Mesenchymal stem cell (in vitro differentiated cells and primary cell): ENCODE data around the gene TMEM14B.

ENCODE experiments used
- DNase-seq: peaks from one replicate; pipeline ENCODE4 v3.0.0-alpha.2; 2013
- H2AFZ ChIP-seq: one replicate; pipeline ENCODE4 v1.6.1; 2013; ENCODE audit warnings: low read depth, mild to moderate bottlenecking, control low read depth, inconsistent platforms, low read length, moderate library complexity
- H2AK5ac ChIP-seq: 2 replicates; pipeline ENCODE4 v1.6.1; 2013; ENCODE audit warnings: low read length, moderate library complexity, mild to moderate bottlenecking, inconsistent platforms; ENCODE audit not compliant: severe bottlenecking
- H2BK120ac ChIP-seq: one replicate; pipeline ENCODE4 v1.6.1; 2013; ENCODE audit warnings: low read depth, mild to moderate bottlenecking, inconsistent platforms, low read length, moderate library complexity
- H2BK12ac ChIP-seq, 2 experiments: one replicate each; pipeline ENCODE4 v1.6.1; 2013; ENCODE audit warnings: inconsistent platforms in 2 of 2, low read length in 2 of 2, mild to moderate bottlenecking in 2 of 2, moderate library complexity in 2 of 2, control low read depth in 1 of 2
- H2BK15ac ChIP-seq: one replicate; pipeline ENCODE4 v1.6.1; 2013; ENCODE audit warnings: mild to moderate bottlenecking, low read depth, inconsistent platforms; ENCODE audit not compliant: poor library complexity, severe bottlenecking
- H2BK5ac ChIP-seq: 2 replicates; pipeline ENCODE4 v1.6.1; 2013; ENCODE audit warnings: low read depth, mild to moderate bottlenecking, low read length, control low read depth, inconsistent platforms; ENCODE audit not compliant: poor library complexity, severe bottlenecking
- H3K14ac ChIP-seq, 2 experiments: one replicate each; pipeline ENCODE4 v1.6.1; 2013; ENCODE audit warnings: inconsistent platforms in 2 of 2, low read length in 2 of 2, control low read depth in 1 of 2, mild to moderate bottlenecking in 1 of 2, moderate library complexity in 1 of 2
- H3K18ac ChIP-seq, 2 experiments: one replicate each; pipeline ENCODE4 v1.6.1; 2013; ENCODE audit warnings: inconsistent platforms in 2 of 2, low read length in 2 of 2, control low read depth in 1 of 2, low read depth in 1 of 2, mild to moderate bottlenecking in 1 of 2
- H3K23ac ChIP-seq, 2 experiments: one replicate each; pipeline ENCODE4 v1.6.1; 2013; ENCODE audit warnings: inconsistent platforms in 2 of 2, low read length in 2 of 2, mild to moderate bottlenecking in 2 of 2, moderate library complexity in 2 of 2, control low read depth in 1 of 2
- H3K27ac ChIP-seq: 2 replicates; pipeline ENCODE4 v1.5.1; 2013; ENCODE audit warnings: mild to moderate bottlenecking, moderate library complexity, low read length, control low read depth, inconsistent platforms; ENCODE audit not compliant: poor library complexity, severe bottlenecking
- H3K27me3 ChIP-seq, 2 experiments: 2 replicates each; pipeline versions ENCODE4 v1.6.1 to v1.7.0; 2013; ENCODE audit warnings: low read length in 2 of 2, mild to moderate bottlenecking in 2 of 2, moderate library complexity in 2 of 2, control low read depth in 1 of 2, inconsistent platforms in 1 of 2; ENCODE audit not compliant: control insufficient read depth in 1 of 2, insufficient read depth in 1 of 2
- H3K36me3 ChIP-seq, 2 experiments: 2 replicates each; pipeline versions ENCODE4 v1.6.1 to v1.7.0; 2013; ENCODE audit warnings: low read length in 2 of 2, control low read depth in 1 of 2, inconsistent platforms in 1 of 2, low read depth in 1 of 2, mild to moderate bottlenecking in 1 of 2; ENCODE audit not compliant: insufficient read depth in 2 of 2, control insufficient read depth in 1 of 2
- H3K4ac ChIP-seq, 2 experiments: one replicate each; pipeline ENCODE4 v1.6.1; 2013; ENCODE audit warnings: inconsistent platforms in 2 of 2, low read length in 2 of 2, mild to moderate bottlenecking in 2 of 2, moderate library complexity in 2 of 2, control low read depth in 1 of 2, low read depth in 1 of 2
- H3K4me1 ChIP-seq: 2 replicates; pipeline ENCODE4 v1.6.1; 2013; ENCODE audit warnings: low read depth, low read length, control low read depth; ENCODE audit not compliant: control insufficient read depth, insufficient read depth
- H3K4me2 ChIP-seq: 2 replicates; pipeline ENCODE4 v1.6.1; 2013; ENCODE audit warnings: low read length, mild to moderate bottlenecking, inconsistent platforms; ENCODE audit not compliant: poor library complexity, severe bottlenecking
- H3K4me3 ChIP-seq, 2 experiments: 2 replicates each; pipeline versions ENCODE4 v1.5.1 to v1.7.0; 2013; ENCODE audit warnings: low read length in 2 of 2, mild to moderate bottlenecking in 2 of 2, control low read depth in 1 of 2, low read depth in 1 of 2; ENCODE audit not compliant: insufficient read depth in 1 of 2
- H3K79me1 ChIP-seq: replicated peaks from 2 replicates; pipeline ENCODE4 v1.6.1; 2013; ENCODE audit warnings: mild to moderate bottlenecking, control low read depth, low read length, inconsistent platforms; ENCODE audit not compliant: poor library complexity, severe bottlenecking
- H3K9ac ChIP-seq: 2 replicates; pipeline ENCODE4 v1.7.0; 2013; ENCODE audit warnings: mild to moderate bottlenecking, low read length, moderate library complexity
- H3K9me3 ChIP-seq: 2 replicates; pipeline ENCODE4 v1.7.0; 2013; ENCODE audit warnings: mild to moderate bottlenecking, low read length; ENCODE audit not compliant: control insufficient read depth
- H4K8ac ChIP-seq: one replicate; pipeline ENCODE4 v1.6.1; 2013; ENCODE audit warnings: inconsistent platforms, mild to moderate bottlenecking, low read length, moderate library complexity
- H4K91ac ChIP-seq: one replicate; pipeline ENCODE4 v1.6.1; 2013; ENCODE audit warnings: mild to moderate bottlenecking, low read length, inconsistent platforms
- WGBS: methylation state at CpG from one replicate; pipeline ENCODE4 v1.1.7; 2013; ENCODE audit warnings: mixed read lengths; 5-methylcytosine and 5-hydroxymethylcytosine counted together

The TMEM14B gene

DNA sequence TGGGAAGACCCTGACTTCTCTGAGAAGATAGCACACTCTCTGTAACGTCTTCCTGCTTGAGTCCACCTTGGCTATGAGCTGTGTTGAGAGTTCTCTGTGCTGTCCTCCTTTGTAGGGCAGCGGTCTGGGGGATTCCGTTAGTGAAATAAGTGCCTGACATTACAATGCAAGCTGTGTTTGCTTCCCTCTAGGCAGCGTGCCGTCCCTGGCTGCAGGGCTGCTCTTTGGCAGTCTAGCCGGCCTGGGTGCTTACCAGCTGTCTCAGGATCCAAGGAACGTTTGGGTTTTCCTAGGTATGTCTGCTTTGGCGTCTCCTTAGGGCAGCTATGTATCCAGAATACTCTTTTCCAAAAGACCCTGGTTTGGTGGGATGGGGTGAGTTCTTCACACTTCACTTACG lies 21.9 kb upstream of the TMEM14B start:
- Histone ChIP-seq H3K18ac (no peak overlapping the region), H2BK120ac (no peak overlapping the region), H3K9me3 (no peaks in the 10 kb centered on the region), H3K4me1 (peaks cover 3% of the 10 kb centered on the region), H2BK12ac (no peak overlapping the region), H3K36me3 (peaks cover 36 to 61% of the 10 kb centered on the region in 2 experiments), H2BK15ac (no peak overlapping the region), H3K4me3 (no peak overlapping the region), H2BK5ac (no peak overlapping the region), H3K4ac (no peak overlapping the region), H2AK5ac (no peak overlapping the region), H3K14ac (no peak overlapping the region), H2AFZ (no peak overlapping the region), H4K91ac (no peak overlapping the region), H3K23ac (no peak overlapping the region), H3K79me1 (peaks cover 34% of the 10 kb centered on the region), H3K9ac (no peak overlapping the region), H3K4me2 (no peak overlapping the region), H3K27ac (no peak overlapping the region), H4K8ac (no peak overlapping the region), H3K27me3 (no peaks in the 10 kb centered on the region)
- DNase-seq = no peak
- WGBS = over 99% methylated on average over 7 of the region's 9 CpGs

DNA sequence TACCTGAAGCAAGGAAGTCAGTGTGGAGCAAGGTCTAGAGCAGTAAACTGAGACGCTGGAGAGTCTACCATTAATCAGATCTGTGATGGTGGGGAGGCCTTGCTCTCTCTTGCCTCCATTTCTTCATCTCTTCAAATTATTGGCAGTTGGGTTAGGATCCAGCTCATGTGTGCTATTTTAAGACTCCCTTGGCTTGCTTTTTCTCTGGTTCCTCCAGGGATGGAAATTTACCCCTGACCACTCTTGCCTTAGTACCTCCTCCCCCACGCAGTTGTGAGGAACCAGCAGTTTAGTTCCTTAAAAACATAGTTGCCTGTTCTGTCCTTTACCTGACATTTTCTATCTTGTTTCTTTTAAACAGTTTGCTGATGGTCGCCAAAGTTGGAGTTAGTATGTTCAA lies 17.4 kb upstream of the TMEM14B start:
- no peak overlapping the region for H2BK5ac ChIP-seq
- H2BK120ac ChIP-seq = no peak overlapping the region
- H3K27ac ChIP-seq = no peak overlapping the region
- H2AK5ac ChIP-seq = no peak overlapping the region
- no peaks in the 10 kb centered on the region for H3K9me3 ChIP-seq
- no peak overlapping the region for H4K91ac ChIP-seq
- H3K18ac ChIP-seq = no peak overlapping the region
- no peak overlapping the region for H3K9ac ChIP-seq
- H4K8ac ChIP-seq = no peak overlapping the region
- H3K79me1 ChIP-seq = peaks cover 27% of the 10 kb centered on the region
- H2BK12ac ChIP-seq = no peak overlapping the region
- no peak overlapping the region for H3K23ac ChIP-seq
- H3K4me3 ChIP-seq = no peak overlapping the region
- no peaks in the 10 kb centered on the region for H3K27me3 ChIP-seq
- peaks cover 2% of the 10 kb centered on the region for H3K4me1 ChIP-seq
- H3K36me3 ChIP-seq = peaks cover 39 to 81% of the 10 kb centered on the region in 2 experiments
- no peak overlapping the region for H3K14ac ChIP-seq
- WGBS = 96% methylated on average over 2 of the region's 3 CpGs
- H3K4ac ChIP-seq = no peak overlapping the region
- no peak overlapping the region for H2AFZ ChIP-seq
- DNase-seq = no peak
- no peak overlapping the region for H3K4me2 ChIP-seq
- no peak overlapping the region for H2BK15ac ChIP-seq

DNA sequence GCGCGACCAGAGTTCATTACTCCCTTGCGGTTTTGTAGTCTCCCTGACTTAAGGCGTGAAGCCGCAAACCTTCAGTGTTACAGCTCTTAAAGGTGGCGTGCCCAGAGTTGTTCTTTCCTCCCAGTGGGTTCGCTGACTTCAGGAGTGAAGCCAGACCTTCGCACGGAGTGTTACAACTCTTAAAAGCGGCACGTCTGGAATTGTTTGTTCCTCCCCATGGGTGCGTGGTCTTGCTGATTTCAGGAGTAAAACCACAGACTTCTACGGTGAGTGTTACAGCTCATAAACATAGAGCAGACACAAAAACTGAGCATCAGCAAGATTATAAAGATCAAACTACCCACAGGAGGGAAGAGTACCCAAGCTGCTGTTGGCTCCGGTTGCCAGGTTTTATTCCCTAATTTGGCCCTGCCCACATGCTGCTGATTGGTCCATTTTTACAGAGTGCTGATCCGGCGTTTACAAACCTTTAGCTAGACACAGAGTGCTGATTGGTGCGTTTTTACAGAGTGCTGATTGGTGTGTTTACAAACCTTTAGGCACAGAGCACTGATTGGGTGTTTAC lies 14.4 kb upstream of the TMEM14B start:
- Histone ChIP-seq H3K27me3 (no peaks in the 10 kb centered on the region), H3K27ac (peak overlapping the region; percentile 56), H3K79me1 (peaks cover 11% of the 10 kb centered on the region), H3K9me3 (no peaks in the 10 kb centered on the region), H2BK15ac (no peak overlapping the region), H3K18ac (no peak overlapping the region), H3K4ac (no peak overlapping the region), H3K4me1 (peaks cover 6% of the 10 kb centered on the region), H3K4me3 (no peak overlapping the region), H4K91ac (no peak overlapping the region), H2AK5ac (peak overlapping the region; percentile 7), H3K14ac (no peak overlapping the region), H2BK12ac (no peak overlapping the region), H4K8ac (no peak overlapping the region), H2AFZ (no peak overlapping the region), H2BK120ac (no peak overlapping the region), H3K9ac (no peak overlapping the region), H2BK5ac (no peak overlapping the region), H3K23ac (no peak overlapping the region), H3K36me3 (peaks cover 22 to 56% of the 10 kb centered on the region in 2 experiments), H3K4me2 (no peak overlapping the region)
- 94% methylated on average over 17 of the region's 17 CpGs for WGBS
- DNase-seq = no peak

DNA sequence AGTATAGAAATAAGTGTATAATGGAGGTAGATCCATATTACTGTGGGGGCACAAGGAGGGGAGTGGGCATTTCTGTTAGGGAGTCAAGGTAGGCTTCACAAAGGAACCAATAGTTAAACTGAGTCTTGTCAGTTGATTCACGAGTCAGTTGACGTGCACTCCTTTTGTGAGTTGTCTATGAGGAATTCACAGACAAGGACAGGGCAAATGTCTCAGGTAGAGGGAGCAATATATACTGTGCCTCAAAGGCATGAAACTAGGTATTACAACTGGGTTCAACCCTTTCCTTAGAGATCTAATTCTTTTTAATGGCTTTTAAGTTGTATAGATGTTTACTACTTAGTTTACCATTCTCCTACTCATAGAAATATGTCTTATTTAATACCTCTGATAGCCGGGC lies 13.7 kb upstream of the TMEM14B start:
- peak overlapping the region; percentile 7 for H2AK5ac ChIP-seq
- H4K91ac ChIP-seq = no peak overlapping the region
- no peak overlapping the region for H3K23ac ChIP-seq
- H3K4me3 ChIP-seq = no peak overlapping the region
- H3K4ac ChIP-seq = no peak overlapping the region
- peaks cover 6% of the 10 kb centered on the region for H3K4me1 ChIP-seq
- H2AFZ ChIP-seq = no peak overlapping the region
- H3K4me2 ChIP-seq = no peak overlapping the region
- H3K27ac ChIP-seq = peak overlapping the region; percentile 30
- H3K14ac ChIP-seq = no peak overlapping the region
- peaks cover 20 to 52% of the 10 kb centered on the region in 2 experiments for H3K36me3 ChIP-seq
- 96% methylated on average over 3 of the region's 3 CpGs for WGBS
- DNase-seq = no peak
- H3K18ac ChIP-seq = no peak overlapping the region
- H3K79me1 ChIP-seq = peaks cover 11% of the 10 kb centered on the region
- no peak overlapping the region for H2BK5ac ChIP-seq
- no peak overlapping the region for H2BK12ac ChIP-seq
- H3K9me3 ChIP-seq = no peaks in the 10 kb centered on the region
- no peak overlapping the region for H4K8ac ChIP-seq
- H3K9ac ChIP-seq = no peak overlapping the region
- H3K27me3 ChIP-seq = no peaks in the 10 kb centered on the region
- no peak overlapping the region for H2BK15ac ChIP-seq
- H2BK120ac ChIP-seq = no peak overlapping the region
